PFSK-1 (cell line): ENCODE measurements around the gene ZNF8.

ENCODE experiments used
- FOXP2 ChIP-seq: optimal IDR thresholded peaks from 2 replicates; pipeline ENCODE3; 2011; ENCODE audit warnings: borderline replicate concordance, control low read depth, inconsistent platforms; ENCODE audit not compliant: insufficient read depth; ENCODE audit errors: extremely low read length, extremely low read depth
- POLR2AphosphoS5 ChIP-seq: IDR thresholded peaks from 2 replicates; pipeline ENCODE4 v1.6.1; 2012; ENCODE audit warnings: low read depth, mild to moderate bottlenecking, control low read depth, low read length, moderate library complexity
- REST ChIP-seq, 2 experiments: IDR thresholded peaks; 2 replicates each; pipeline versions ENCODE4 v1.6.1 to v1.8.0; 2011 to 2012; ENCODE audit warnings: low read depth in 2 of 2, low read length in 2 of 2, control low read depth in 1 of 2, inconsistent platforms in 1 of 2, mild to moderate bottlenecking in 1 of 2, moderate library complexity in 1 of 2; ENCODE audit not compliant: insufficient read depth in 1 of 2
- SIN3A ChIP-seq: IDR thresholded peaks from 2 replicates; pipeline ENCODE4 v1.6.1; 2012; ENCODE audit warnings: mild to moderate bottlenecking, low read length, moderate library complexity, borderline replicate concordance; ENCODE audit not compliant: insufficient read depth
- TAF1 ChIP-seq: IDR thresholded peaks from 2 replicates; pipeline ENCODE4 v1.6.1; 2012; ENCODE audit warnings: low read length, control low read depth, borderline replicate concordance; ENCODE audit not compliant: insufficient read depth

Gene ZNF8

DNA sequence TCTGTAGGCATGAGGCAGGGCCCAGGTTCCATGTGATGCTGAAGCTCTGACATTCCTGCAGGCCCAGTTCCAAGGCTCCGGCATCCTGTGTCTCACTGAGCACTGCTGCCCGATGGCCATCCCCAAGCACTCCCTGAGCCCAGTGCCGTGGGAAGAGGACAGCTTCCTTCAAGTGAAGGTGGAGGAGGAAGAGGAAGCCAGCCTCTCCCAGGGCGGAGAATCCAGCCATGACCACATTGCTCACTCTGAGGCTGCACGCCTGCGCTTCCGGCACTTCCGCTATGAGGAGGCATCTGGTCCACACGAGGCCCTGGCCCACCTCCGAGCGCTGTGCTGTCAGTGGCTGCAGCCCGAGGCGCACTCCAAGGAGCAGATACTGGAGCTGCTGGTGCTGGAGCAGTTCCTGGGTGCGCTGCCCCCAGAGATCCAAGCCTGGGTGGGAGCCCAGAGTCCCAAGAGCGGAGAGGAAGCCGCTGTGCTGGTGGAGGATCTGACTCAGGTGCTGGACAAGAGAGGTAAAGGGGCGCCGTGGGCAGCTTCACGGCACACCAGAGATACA is 56.0 kb downstream of the ZNF8 start:
- TF ChIP-seq REST (IDR thresholded peaks at IDR 0.05; ENCODE audit: insufficient read depth in 1 of 2, low read depth in 2 of 2, low read length in 2 of 2) (no peak), POLR2AphosphoS5 (no peak), TAF1 (no peak), FOXP2 (no peak), SIN3A (no peak)

- TF ChIP-seq REST (IDR thresholded peaks at IDR 0.05; ENCODE audit: insufficient read depth in 1 of 2, low read depth in 2 of 2, low read length in 2 of 2) (no peak), FOXP2 (no peak), SIN3A (no peak), TAF1 (no peak), POLR2AphosphoS5 (no peak)
Measured at GRCh38 chr19:58335630-58336029, 56.9 kb downstream of the ZNF8 start.

- no peak for TF ChIP-seq FOXP2
- TF ChIP-seq TAF1 = no peak
- no peak for TF ChIP-seq REST (IDR thresholded peaks at IDR 0.05; ENCODE audit: insufficient read depth in 1 of 2, low read depth in 2 of 2, low read length in 2 of 2)
- TF ChIP-seq POLR2AphosphoS5 = no peak
- no peak for TF ChIP-seq SIN3A
Measured at GRCh38 chr19:58336216-58336615, 57.5 kb downstream of the ZNF8 start.

DNA sequence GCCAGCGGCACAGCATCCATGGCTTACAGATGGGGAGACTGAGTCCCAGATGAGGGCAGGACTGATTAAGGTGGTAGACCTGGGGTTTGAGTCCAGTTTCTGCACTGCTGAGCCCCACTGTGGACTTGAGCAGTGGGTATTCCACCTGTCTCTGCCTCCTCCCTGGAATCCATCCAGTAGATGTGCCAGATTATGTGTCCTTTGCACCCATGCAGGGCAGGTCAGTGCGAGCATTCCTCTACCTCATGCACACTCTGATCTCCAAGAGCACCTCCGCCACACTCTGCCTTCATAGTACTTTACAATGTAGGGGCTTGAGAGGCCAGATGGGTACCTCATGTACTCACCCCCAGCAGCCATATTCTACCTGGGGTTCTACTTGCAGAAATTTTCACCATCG is 58.1 kb downstream of the ZNF8 start:
- TF ChIP-seq FOXP2 = no peak
- no peak for TF ChIP-seq SIN3A
- no peak for TF ChIP-seq POLR2AphosphoS5
- TF ChIP-seq REST (IDR thresholded peaks at IDR 0.05; ENCODE audit: insufficient read depth in 1 of 2, low read depth in 2 of 2, low read length in 2 of 2) = no peak
- no peak for TF ChIP-seq TAF1

- TF ChIP-seq POLR2AphosphoS5 = no peak
- no peak for TF ChIP-seq REST (IDR thresholded peaks at IDR 0.05; ENCODE audit: insufficient read depth in 1 of 2, low read depth in 2 of 2, low read length in 2 of 2)
- TF ChIP-seq SIN3A = no peak
- no peak for TF ChIP-seq FOXP2
Measured at GRCh38 chr19:58338336-58338735, 59.6 kb downstream of the ZNF8 start.
